Choroid plexus epithelial cell (primary cell): ENCODE measurements around the gene THUMPD3.

Source experiments
- DNase-seq: peaks from one replicate; pipeline ENCODE4 v3.0.0-alpha.2; 2010; ENCODE audit warnings: low read depth
- H3K4me3 ChIP-seq: 2 replicates; pipeline ENCODE4 v1.5.1; 2011; ENCODE audit warnings: low read depth, mild to moderate bottlenecking, control low read depth, low read length, moderate library complexity
- CTCF ChIP-seq: conservative IDR thresholded peaks from 2 replicates; pipeline ENCODE4 v1.5.1; 2011; ENCODE audit warnings: low read depth, mild to moderate bottlenecking, control low read depth, inconsistent platforms, low read length, moderate library complexity

Gene THUMPD3

GRCh38 chr3:9343115-9343514 lies 19.7 kb upstream of the THUMPD3 start:
- TF ChIP-seq CTCF: no peak
- DNase-seq: no peak
- H3K4me3 ChIP-seq: no peak overlapping the region

- no peak overlapping the region for H3K4me3 ChIP-seq
- no peak for TF ChIP-seq CTCF
- DNase-seq: no peak
These were observed 17.8 kb upstream of the THUMPD3 start for GRCh38 chr3:9345041-9345440.

- H3K4me3 ChIP-seq: no peak overlapping the region
- DNase-seq: no peak
- TF ChIP-seq CTCF: no peak
These were observed 16.7 kb upstream of the THUMPD3 start for GRCh38 chr3:9346141-9346540.

GRCh38 chr3:9347081-9347480 lies 15.8 kb upstream of the THUMPD3 start:
- H3K4me3 ChIP-seq: no peak overlapping the region
- DNase-seq: no peak
- TF ChIP-seq CTCF: no peak

GRCh38 chr3:9347887-9348286 lies 15.0 kb upstream of the THUMPD3 start:
- no peak overlapping the region for H3K4me3 ChIP-seq
- TF ChIP-seq CTCF: no peak
- DNase-seq: peak; percentile 11

GRCh38 chr3:9349321-9350117 lies 13.3 kb upstream of the THUMPD3 start:
- DNase-seq: peak; percentile 59
- H3K4me3 ChIP-seq: no peak overlapping the region

More at GRCh38 chr3:9349321-9350117, 13.3 kb upstream of the THUMPD3 start:
- no peak for TF ChIP-seq CTCF
